ENCODE data around the gene TRIM73.
"Not testable (repeated sequence)": the region's sequence is repeated elsewhere in the genome, so short reads cannot be mapped to it uniquely, and the experiment has no call there.

The TRIM73 gene

GRCh38 chr7:75415829-75416373 is 20.5 kb downstream of the TRIM73 start:
- DNase-seq = not testable (repeated sequence)

GRCh38 chr7:75416787-75417186 is 21.4 kb downstream of the TRIM73 start:
- not testable (repeated sequence) for DNase-seq

- DNase-seq = not testable (repeated sequence)
These were observed 22.9 kb downstream of the TRIM73 start for GRCh38 chr7:75418292-75418858.

GRCh38 chr7:75419210-75419609 is 23.8 kb downstream of the TRIM73 start:
- not testable (repeated sequence) for DNase-seq

GRCh38 chr7:75419693-75420092 is 24.3 kb downstream of the TRIM73 start:
- DNase-seq = not testable (repeated sequence)

- DNase-seq = not testable (repeated sequence)
These were observed 24.7 kb downstream of the TRIM73 start for GRCh38 chr7:75420152-75420551.

- not testable (repeated sequence) for DNase-seq
These were observed 26.6 kb downstream of the TRIM73 start for GRCh38 chr7:75421798-75422710.

GRCh38 chr7:75423481-75423880 is 28.1 kb downstream of the TRIM73 start:
- not testable (repeated sequence) for DNase-seq

GRCh38 chr7:75439000-75439399 is 43.6 kb downstream of the TRIM73 start:
- DNase-seq = not testable (repeated sequence)

GRCh38 chr7:75442101-75442464 is 46.7 kb downstream of the TRIM73 start:
- DNase-seq = not testable (repeated sequence)

GRCh38 chr7:75442465-75443111 is 47.2 kb downstream of the TRIM73 start:
- peak; percentile 17 for DNase-seq

- not testable (repeated sequence) for DNase-seq
These were observed 54.5 kb downstream of the TRIM73 start for GRCh38 chr7:75449946-75450345.

- not testable (repeated sequence) for DNase-seq
These were observed 57.1 kb downstream of the TRIM73 start for GRCh38 chr7:75452494-75452955.
